GM12865 (cell line): ENCODE results near the gene PASD1.
"Not testable (repeated sequence)": the region's sequence is repeated elsewhere in the genome, so short reads cannot be mapped to it uniquely, and the experiment has no call there.

ENCODE experiments used
- DNase-seq: peaks from one replicate; pipeline ENCODE4 v3.0.0; 2010; ENCODE audit warnings: low read depth
- H3K4me3 ChIP-seq: 2 replicates; pipeline ENCODE4 v1.5.1; 2011; ENCODE audit warnings: mild to moderate bottlenecking, low read depth, low read length, control low read depth
- TF ChIP-seq, protein P1 (sequence below): IDR thresholded peaks from 2 replicates; pipeline ENCODE4 v1.5.1; 2011; ENCODE audit warnings: low read length, control low read depth, low read depth, inconsistent platforms; ENCODE audit not compliant: insufficient read depth; ENCODE audit errors: missing control alignments

The PASD1 gene

DNA sequence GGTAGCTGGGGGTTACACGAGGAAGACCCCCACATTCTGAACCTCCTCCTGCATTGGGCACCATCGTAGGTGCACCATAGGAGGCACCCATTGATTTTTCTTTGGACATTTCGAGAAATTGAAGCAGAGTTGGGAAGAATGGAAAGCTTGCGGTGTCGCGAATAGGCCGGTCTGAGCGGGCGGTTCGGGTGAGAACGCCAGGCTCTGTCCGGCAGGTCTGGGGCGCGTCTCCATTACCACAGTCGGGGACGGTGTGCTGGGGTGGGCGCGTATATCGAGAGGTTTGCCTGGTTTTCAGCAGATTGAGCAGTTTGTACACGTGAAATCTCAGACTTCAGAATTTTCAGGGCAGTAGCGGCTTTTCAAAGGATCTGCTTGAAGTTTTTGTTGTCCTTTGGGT, 560 bp downstream of the PASD1 start:
- DNase-seq = no peak
- TF ChIP-seq, protein P1, sequence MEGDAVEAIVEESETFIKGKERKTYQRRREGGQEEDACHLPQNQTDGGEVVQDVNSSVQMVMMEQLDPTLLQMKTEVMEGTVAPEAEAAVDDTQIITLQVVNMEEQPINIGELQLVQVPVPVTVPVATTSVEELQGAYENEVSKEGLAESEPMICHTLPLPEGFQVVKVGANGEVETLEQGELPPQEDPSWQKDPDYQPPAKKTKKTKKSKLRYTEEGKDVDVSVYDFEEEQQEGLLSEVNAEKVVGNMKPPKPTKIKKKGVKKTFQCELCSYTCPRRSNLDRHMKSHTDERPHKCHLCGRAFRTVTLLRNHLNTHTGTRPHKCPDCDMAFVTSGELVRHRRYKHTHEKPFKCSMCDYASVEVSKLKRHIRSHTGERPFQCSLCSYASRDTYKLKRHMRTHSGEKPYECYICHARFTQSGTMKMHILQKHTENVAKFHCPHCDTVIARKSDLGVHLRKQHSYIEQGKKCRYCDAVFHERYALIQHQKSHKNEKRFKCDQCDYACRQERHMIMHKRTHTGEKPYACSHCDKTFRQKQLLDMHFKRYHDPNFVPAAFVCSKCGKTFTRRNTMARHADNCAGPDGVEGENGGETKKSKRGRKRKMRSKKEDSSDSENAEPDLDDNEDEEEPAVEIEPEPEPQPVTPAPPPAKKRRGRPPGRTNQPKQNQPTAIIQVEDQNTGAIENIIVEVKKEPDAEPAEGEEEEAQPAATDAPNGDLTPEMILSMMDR = no peak
- H3K4me3 ChIP-seq = no peak overlapping the region

DNA sequence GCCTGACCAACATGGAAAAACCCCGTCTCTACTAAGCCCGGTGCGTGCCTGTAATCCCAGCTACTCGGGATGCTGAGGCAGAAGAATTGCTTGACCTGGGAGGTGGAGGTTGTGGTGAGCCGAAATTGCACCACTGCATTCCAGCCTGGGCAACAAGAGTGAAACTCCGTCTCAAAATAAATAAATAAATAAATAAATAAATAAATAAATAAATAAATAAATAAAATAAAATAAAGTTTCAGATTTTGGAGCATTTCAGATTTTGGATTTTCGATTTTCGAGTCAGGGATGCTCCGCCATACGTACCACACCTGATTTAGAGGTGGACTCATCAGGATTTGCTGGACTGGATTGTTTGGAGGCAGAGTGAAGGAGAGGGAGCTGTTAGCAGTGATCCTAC, 3.4 kb downstream of the PASD1 start:
- not testable (repeated sequence) for DNase-seq, H3K4me3 ChIP-seq

DNA sequence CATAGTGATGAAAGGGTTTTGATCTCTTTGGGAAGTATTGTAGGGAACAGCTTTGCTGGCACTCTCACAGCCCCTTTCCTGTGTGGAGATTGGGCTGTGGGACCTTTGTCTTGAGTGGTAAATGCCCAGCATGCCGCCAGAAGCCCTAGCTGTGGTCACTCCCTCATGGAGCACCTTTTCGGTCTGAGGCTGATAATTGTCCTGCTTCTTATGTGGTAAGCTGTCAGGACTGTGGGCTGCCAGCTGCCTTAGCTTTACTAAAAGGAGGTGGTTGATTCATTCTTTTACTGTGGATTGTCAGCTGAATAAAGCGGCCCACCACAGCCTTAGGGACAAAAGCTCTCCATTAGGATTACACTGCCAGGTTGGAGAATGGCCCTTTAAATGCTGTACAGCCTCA, 7.1 kb downstream of the PASD1 start:
- no peak for DNase-seq

DNA sequence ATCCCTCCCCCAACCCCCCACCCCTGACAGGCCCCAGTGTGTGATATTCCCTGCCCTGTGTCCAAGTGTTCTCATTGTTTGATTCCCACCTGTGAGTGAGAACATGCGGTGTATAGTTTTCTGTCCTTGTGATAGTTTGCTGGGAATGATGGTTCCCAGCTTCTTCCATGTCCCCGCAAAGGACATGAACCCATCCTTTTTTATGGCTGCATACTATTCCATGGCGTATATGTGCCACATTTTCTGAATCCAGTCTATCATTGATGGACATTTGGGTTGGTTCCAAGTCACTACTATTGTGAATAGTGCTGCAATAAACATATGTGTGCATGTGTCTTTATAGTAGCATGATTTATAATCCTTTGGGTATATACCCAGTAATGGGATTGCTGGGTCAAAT, 29.9 kb downstream of the PASD1 start:
- not testable (repeated sequence) for H3K4me3 ChIP-seq, DNase-seq

More for the DNA sequence above, 7.1 kb downstream of the PASD1 start:
- TF ChIP-seq, protein P1 = no peak
- no peak overlapping the region for H3K4me3 ChIP-seq

DNA sequence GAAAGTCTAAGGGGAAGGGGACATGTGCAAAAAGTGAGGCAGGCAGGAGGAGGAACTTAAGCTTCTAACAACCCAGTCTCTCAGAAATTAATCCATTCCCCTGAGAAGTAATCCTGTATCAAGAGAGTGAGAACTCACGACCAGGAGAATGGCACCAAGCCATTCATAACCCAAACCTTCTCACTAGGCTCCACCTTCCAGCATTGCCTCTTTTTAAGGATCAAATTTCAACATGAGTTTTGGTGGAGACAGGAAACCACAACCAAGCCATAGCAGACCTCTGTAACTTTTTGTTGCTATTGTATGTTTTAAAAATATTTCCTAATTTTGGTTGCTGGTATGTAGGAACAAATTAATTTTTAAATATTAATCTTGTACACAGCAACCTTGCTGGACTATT, 32.8 kb downstream of the PASD1 start:
- no peak for DNase-seq

DNA sequence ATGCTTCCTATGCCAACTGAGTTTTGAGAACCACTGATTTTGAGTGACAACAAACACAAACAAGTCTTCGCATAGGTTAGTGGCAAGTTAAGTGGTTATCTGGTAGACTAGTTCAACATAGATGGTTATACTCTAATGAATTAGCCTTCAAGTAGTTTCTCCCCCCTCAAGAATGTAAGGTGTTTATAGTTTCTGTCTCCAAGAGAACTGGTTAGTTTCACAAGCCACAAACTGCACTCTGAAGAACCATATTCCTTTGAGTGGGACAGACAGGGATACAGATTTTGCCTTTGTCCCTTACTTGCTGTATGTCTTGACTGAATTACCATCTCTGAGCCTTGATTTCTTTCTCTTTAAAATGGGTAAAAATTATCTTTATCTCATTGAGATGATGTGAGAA, 41.5 kb downstream of the PASD1 start:
- DNase-seq = no peak
- no peak overlapping the region for H3K4me3 ChIP-seq
- TF ChIP-seq, protein P1 = no peak

More for the DNA sequence above, 32.8 kb downstream of the PASD1 start:
- no peak overlapping the region for H3K4me3 ChIP-seq
- TF ChIP-seq, protein P1 = no peak

DNA sequence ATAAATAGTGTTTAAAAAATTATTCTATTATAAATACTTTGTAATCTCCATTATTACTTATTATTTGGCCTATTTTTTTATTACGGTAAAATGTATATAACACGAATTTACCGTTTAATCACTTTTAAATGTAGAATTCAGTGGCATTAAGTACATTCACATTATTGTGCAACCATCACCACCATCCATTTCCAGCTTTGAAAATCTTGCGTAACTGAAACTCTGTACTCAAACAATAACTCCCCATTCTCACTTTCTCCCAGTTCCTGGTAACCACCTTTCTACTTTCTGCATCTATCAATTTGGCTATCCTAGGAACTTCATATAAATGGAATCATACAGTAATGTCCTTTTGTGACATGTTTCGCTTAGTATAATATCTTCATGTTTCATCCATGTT, 45.7 kb downstream of the PASD1 start:
- no peak overlapping the region for H3K4me3 ChIP-seq
- no peak for DNase-seq
- TF ChIP-seq, protein P1 = no peak

DNA sequence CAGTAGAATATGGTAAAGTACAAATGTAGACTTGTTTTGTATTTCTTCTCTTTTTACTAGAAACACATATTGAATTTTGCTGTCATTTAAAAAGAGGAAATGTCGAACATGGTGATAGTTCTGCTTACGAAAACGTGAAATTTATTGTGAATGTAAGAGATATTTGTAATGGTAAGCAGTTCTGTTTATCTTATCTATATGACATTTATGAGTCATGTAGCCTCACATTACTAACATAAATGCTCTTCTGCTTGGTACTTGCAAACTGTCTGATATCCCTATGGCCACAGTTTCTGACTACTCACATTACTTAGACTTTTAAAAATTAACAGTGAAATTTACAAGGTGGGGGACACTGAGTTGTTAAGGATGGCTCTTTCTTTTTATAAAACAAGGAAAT, 57.9 kb downstream of the PASD1 start:
- TF ChIP-seq, protein P1 = no peak
- no peak overlapping the region for H3K4me3 ChIP-seq
- no peak for DNase-seq
